ENCODE measurements around the gene TRIM2.

The TRIM2 gene

GRCh38 chr4:153223930-153224329, 19.7 kb downstream of the TRIM2 start:
- no peak for DNase-seq

DNA sequence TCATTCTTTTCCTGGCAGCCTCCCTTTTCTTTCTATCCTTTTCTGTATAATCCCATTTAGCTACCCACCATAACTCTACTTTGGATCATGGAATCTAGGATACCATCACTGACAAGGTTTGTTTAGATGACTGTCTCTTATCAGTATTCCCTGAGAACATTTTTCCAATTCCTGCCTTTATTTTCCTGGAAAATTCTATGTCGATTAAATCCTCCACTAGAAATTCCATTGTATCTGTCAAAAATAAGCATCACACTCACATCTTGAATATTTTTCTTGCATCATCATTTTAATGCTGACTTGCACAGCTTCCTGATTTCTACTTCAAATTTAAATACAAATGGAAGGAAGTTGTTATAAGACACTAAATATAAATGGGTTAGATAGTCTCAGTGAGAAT, 20.2 kb downstream of the TRIM2 start:
- DNase-seq, result no peak

GRCh38 chr4:153227469-153228075, 23.3 kb downstream of the TRIM2 start:
- DNase-seq, result no peak

GRCh38 chr4:153228512-153229140, 24.4 kb downstream of the TRIM2 start:
- no peak for DNase-seq

DNA sequence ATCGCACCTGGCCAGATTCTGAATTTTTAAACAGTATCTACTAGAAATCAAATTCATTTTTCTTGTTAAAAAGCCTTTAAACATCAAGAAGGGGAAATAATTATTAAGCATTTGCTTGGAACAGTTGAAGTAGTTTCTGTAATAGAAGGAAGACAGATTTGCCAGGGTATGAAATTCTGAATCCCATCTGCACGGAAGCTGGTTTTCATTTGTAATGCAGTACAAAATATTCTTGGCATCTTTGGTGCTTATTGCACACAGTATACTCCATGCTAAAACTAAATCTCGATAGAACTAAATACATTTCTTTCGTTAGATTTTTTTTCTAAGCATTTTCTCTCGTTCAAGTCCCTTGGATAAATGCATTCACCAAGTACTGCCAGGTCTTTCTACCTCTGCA, 25.3 kb downstream of the TRIM2 start:
- DNase-seq, result no peak

- DNase-seq, result no peak
Measured at GRCh38 chr4:153232768-153233167, 28.5 kb downstream of the TRIM2 start.

DNA sequence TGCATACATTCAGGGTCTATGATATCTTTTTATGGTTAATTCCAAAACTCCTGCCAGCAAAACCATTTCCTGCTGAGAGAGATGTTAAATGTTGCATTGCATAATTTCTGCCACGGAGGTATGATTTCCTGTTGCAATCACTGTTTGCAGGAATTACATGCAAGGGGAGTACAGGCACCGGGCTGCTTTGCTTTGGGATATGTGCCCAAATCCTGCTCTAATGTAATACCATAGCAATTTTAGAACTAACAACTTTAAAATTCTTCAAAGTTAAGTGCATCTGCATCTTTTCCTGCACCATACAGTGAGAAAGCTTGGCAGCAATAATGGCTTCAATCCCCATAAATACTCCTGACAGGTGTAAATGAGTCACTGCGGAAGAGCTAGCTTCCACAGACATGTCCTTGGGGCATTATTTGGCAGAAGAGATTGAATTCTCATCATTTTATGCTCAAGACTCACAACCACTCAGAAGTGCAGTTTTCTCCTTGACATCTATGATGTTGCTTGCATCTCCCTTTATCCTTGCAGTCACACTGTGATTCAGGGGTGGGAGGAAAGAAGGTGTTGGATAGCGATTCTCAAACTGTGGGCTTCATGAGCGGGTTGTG, 29.6 kb downstream of the TRIM2 start:
- DNase-seq, result no peak

GRCh38 chr4:153234885-153235284, 30.6 kb downstream of the TRIM2 start:
- no peak for DNase-seq

DNA sequence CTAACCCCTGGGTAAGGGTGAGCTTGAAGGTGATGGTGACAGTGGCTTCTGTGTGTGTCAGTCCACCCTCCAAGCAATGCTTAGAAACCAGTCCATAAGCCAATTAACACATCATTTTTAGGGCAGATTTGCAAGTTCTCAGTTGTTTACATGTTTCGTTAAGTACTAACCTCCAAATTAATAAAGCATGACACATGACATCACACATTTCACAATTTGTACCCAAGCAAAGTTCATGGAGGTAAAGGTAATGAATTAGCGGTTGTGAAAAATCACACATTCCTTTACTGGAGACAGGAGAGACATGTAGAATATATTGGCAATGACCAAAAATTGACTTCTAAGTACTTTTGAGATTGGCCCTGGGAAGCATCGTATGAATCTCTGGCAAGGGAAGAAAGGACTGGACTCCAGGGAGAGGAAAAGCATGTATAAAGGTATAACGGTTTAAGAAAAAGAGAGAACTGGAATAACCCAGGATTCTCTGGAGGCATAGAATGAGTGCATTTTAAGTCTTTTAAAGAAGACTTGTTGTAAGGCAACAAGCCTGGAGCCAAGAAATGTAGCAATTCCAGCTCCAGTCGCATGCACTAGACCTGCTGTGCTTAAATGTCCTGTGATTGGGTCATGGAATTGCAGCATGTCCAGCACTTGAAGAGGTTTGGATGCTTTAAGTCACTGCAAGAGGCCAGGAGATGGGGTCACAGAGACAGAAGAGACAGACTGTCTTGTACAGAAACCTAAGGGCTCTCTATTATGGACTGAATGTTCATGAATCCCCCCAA, 34.1 kb downstream of the TRIM2 start:
- no peak for DNase-seq

DNA sequence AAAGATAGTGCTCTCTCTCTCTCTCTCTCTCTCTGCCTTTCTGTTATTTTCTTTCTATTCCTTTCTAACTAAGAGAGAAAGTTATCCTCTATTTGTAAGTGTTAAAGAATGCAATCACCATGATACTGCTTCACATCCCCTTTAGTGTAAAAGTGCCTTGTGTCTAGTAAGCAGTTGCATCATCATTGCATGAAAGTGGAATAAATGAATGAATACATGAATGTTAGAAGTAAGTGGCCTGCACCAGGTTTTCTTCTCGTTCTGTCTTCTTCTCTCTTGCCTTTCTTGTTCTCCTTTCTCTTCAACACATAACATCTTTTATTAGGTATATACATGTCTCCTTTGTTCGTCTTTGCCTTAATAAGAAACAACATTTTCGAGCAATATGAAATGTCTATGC, 35.2 kb downstream of the TRIM2 start:
- DNase-seq, result no peak

DNA sequence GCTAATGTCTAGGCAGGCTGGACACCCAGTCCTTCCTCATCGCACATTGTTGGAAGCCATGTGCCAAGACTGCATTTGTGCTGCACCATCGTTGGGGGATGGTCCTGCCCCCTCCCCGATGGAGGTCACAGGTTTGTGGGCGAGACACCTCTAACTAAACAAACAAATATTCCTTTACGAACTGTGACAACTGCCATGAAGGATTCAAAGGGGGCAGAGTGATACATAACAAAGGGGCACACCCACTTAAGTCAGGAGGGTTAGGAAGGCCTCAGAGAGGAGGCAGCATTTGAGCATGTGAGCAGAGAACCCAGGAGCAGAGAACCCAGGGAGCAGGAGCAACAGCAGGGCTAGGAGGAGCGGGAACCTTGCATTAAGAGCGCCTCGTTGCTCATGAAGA, 37.1 kb downstream of the TRIM2 start:
- DNase-seq, result no peak

DNA sequence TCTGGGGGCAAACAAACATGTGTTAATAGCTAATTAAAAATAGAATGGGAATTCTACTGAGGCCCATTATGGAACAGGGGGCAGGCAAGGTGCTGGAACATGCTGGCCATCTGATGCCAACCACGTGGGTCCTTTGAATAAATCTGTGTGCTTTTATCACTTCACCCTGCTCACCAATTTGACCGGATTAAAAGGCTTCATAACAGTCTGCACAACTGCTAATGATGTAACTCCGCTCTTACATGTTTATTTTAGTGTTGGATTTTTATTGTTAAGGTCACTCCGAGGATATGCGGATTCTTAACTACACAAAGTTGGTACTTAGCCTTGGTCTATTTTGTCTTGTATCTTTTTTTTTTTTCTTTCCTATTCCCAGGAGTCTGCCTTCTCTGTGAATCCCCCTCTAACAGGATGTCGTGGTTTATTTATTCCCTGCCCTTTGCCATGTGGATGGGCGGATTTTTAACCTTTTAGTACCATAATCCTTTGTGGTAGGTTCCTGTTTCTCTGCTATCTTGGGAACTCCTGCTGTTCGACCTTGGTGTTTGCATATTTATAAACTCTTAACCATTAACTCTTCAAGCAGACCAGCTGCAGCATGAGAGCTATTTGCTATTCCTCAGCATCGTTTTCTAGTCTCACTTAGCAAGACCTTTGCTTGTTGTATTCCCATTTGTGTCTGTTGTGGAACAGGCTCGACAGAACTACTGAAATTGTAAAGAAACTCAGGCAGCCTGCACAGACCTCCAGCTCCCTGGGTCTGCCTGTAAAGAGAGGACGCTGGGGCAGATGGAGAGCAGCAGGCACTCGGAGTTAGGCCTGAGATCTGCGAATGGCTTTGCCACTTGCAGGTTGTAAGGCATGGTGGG, 38.0 kb downstream of the TRIM2 start:
- no peak for DNase-seq

- no peak for DNase-seq
Measured at GRCh38 chr4:153242839-153243324, 38.6 kb downstream of the TRIM2 start.

DNA sequence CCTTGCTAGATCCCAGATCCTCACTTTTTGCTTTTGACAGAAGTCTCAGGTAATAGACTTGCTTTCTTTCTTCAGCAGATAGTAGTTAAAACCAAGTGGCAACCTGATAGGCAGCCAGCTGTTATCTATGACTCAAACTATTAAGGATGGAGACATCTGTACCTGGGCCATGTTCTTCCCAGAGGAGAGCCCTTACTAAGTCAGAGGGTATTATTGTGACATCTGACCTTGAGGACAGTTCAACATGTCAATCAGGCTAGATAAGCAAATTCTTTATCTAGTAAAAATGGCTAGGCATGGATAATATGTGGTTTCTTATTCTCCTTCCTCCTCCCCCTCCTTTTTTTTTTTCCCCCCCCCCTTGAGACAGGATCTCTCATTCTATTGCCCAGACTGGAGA, 39.2 kb downstream of the TRIM2 start:
- DNase-seq, result no peak

GRCh38 chr4:153244969-153245368, 40.7 kb downstream of the TRIM2 start:
- no peak for DNase-seq

- no peak for DNase-seq
Measured at GRCh38 chr4:153245775-153246174, 41.5 kb downstream of the TRIM2 start.

- no peak for DNase-seq
Measured at GRCh38 chr4:153246446-153247115, 42.3 kb downstream of the TRIM2 start.

- DNase-seq, result no peak
Measured at GRCh38 chr4:153247116-153247490, 42.9 kb downstream of the TRIM2 start.

GRCh38 chr4:153248641-153249198, 44.5 kb downstream of the TRIM2 start:
- DNase-seq, result no peak

- peak; percentile 89 for DNase-seq
Measured at GRCh38 chr4:153249199-153250041, 45.2 kb downstream of the TRIM2 start.

GRCh38 chr4:153252122-153252521, 47.9 kb downstream of the TRIM2 start:
- DNase-seq, result no peak
